Mesendoderm (in vitro differentiated cells): ENCODE measurements around the gene IFRD1.

ENCODE experiments used
- DNase-seq: peaks from one replicate; pipeline ENCODE4 v3.0.0; 2013
- H2AK5ac ChIP-seq: 2 replicates; pipeline ENCODE4 v1.6.1; 2013; ENCODE audit warnings: low read length, inconsistent platforms
- H2BK120ac ChIP-seq: 2 replicates; pipeline ENCODE4 v1.6.1; 2013; ENCODE audit warnings: low read depth, mild to moderate bottlenecking, low read length, moderate library complexity, mixed read lengths
- H2BK15ac ChIP-seq: replicated peaks from 2 replicates; pipeline ENCODE4 v1.6.1; 2013; ENCODE audit warnings: low read depth, mild to moderate bottlenecking, moderate library complexity
- H2BK5ac ChIP-seq: 2 replicates; pipeline ENCODE4 v1.6.1; 2013; ENCODE audit warnings: low read length, inconsistent platforms
- H3K18ac ChIP-seq: 2 replicates; pipeline ENCODE4 v1.6.1; 2013; ENCODE audit warnings: mild to moderate bottlenecking, low read length, mixed read lengths
- H3K23ac ChIP-seq: one replicate; pipeline ENCODE4 v1.6.1; 2013; ENCODE audit warnings: low read length
- H3K27ac ChIP-seq: 2 replicates; pipeline ENCODE4 v1.5.1; 2013; ENCODE audit warnings: low read depth, mild to moderate bottlenecking, inconsistent platforms, low read length, moderate library complexity
- H3K27me3 ChIP-seq: 2 replicates; pipeline ENCODE4 v1.6.1; 2013; ENCODE audit warnings: low read length, control low read depth, mild to moderate bottlenecking, inconsistent platforms; ENCODE audit not compliant: insufficient read depth, poor library complexity
- H3K36me3 ChIP-seq: 2 replicates; pipeline ENCODE4 v1.6.1; 2013; ENCODE audit warnings: low read length, inconsistent platforms; ENCODE audit not compliant: control insufficient read depth, insufficient read depth
- H3K4ac ChIP-seq: one replicate; pipeline ENCODE4 v1.6.1; 2013; ENCODE audit warnings: low read depth, mild to moderate bottlenecking, low read length, moderate library complexity
- H3K4me1 ChIP-seq: 2 replicates; pipeline ENCODE4 v1.6.1; 2013; ENCODE audit warnings: low read depth, low read length, inconsistent platforms; ENCODE audit not compliant: control insufficient read depth
- H3K4me2 ChIP-seq: 2 replicates; pipeline ENCODE4 v1.6.1; 2013; ENCODE audit warnings: low read length
- H3K4me3 ChIP-seq: 2 replicates; pipeline ENCODE4 v1.5.1; 2013; ENCODE audit warnings: mild to moderate bottlenecking, low read length
- H3K56ac ChIP-seq: one replicate; pipeline ENCODE4 v1.6.1; 2013; ENCODE audit warnings: low read length
- H3K79me1 ChIP-seq: 2 replicates; pipeline ENCODE4 v1.6.1; 2013; ENCODE audit warnings: low read length, inconsistent platforms
- H3K79me2 ChIP-seq: 2 replicates; pipeline ENCODE4 v1.6.1; 2013; ENCODE audit warnings: mild to moderate bottlenecking, low read length; ENCODE audit not compliant: control insufficient read depth, insufficient read depth
- H3K9ac ChIP-seq: 2 replicates; pipeline ENCODE4 v1.6.1; 2013; ENCODE audit warnings: low read length, inconsistent platforms
- H4K5ac ChIP-seq: one replicate; pipeline ENCODE4 v1.6.1; 2013; ENCODE audit warnings: low read length
- H4K8ac ChIP-seq: one replicate; pipeline ENCODE4 v1.6.1; 2013; ENCODE audit warnings: low read depth, mild to moderate bottlenecking, control low read depth, low read length, moderate library complexity
- WGBS: extraction: QIAGEN DNeasy Blood & Tissue Kit; methylation state at CpG from one replicate; pipeline ENCODE4 v1.1.7; 2013; ENCODE audit warnings: low lambda C conversion rate, missing lambda C conversion rate; ENCODE audit not compliant: insufficient coverage; ENCODE audit errors: extremely low coverage; 5-methylcytosine and 5-hydroxymethylcytosine counted together

Gene IFRD1

GRCh38 chr7:112481833-112482670 is 31.8 kb downstream of the IFRD1 start:
- no peaks in the 10 kb centered on the region for H3K4me1 ChIP-seq
- no peak overlapping the region for H3K4me3 ChIP-seq
- no peak overlapping the region for H2AK5ac ChIP-seq
- no peaks in the 10 kb centered on the region for H3K79me2 ChIP-seq
- H4K8ac ChIP-seq: no peak overlapping the region
- no peak overlapping the region for H3K23ac ChIP-seq
- H2BK15ac ChIP-seq: no peak overlapping the region
- H2BK120ac ChIP-seq: no peak overlapping the region
- H3K36me3 ChIP-seq: no peaks in the 10 kb centered on the region
- no peak overlapping the region for H3K56ac ChIP-seq
- WGBS: no CpG with 5 or more reads among the region's 3 CpGs
- H3K18ac ChIP-seq: no peak overlapping the region
- H3K27me3 ChIP-seq: no peaks in the 10 kb centered on the region
- H4K5ac ChIP-seq: no peak overlapping the region
- H3K79me1 ChIP-seq: no peaks in the 10 kb centered on the region
- no peak overlapping the region for H3K27ac ChIP-seq
- H3K9ac ChIP-seq: no peak overlapping the region
- H2BK5ac ChIP-seq: no peak overlapping the region
- no peak overlapping the region for H3K4me2 ChIP-seq
- DNase-seq: peak; percentile 94
- no peak overlapping the region for H3K4ac ChIP-seq

DNA sequence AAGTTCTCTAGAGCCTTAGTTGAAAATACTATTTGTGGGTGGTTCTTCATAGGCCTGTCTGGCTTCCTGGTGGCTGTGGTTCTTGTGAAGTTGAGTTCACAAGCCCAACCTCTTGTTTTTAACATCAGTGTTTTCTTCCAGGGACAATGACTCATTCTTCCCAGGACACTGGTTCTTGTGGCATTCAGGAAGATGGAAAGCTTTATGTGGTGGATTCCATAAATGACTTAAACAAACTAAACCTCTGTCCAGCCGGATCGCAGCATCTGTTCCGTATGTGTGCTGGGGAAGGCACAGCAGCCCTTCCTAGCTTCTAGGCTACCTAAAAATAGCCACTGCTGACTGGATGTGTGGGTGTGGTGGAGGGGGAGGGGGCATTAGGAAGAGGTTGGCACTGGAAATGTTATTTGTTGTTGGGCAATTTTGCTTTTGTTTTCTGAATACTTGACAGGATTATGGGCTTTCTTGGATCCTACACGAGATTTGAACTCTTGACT is 34.5 kb downstream of the IFRD1 start:
- H3K4ac ChIP-seq: no peak overlapping the region
- H3K56ac ChIP-seq: no peak overlapping the region
- H2BK120ac ChIP-seq: no peak overlapping the region
- H2BK15ac ChIP-seq: no peak overlapping the region
- WGBS: no CpG with 5 or more reads among the region's 4 CpGs
- no peak overlapping the region for H3K9ac ChIP-seq
- H3K18ac ChIP-seq: no peak overlapping the region
- H3K4me1 ChIP-seq: no peaks in the 10 kb centered on the region
- no peak overlapping the region for H4K5ac ChIP-seq
- H2AK5ac ChIP-seq: no peak overlapping the region
- no peak overlapping the region for H3K27ac ChIP-seq
- no peak overlapping the region for H3K23ac ChIP-seq
- H4K8ac ChIP-seq: no peak overlapping the region
- H3K27me3 ChIP-seq: no peaks in the 10 kb centered on the region
- H3K4me2 ChIP-seq: no peak overlapping the region
- no peaks in the 10 kb centered on the region for H3K36me3 ChIP-seq
- H3K79me1 ChIP-seq: no peaks in the 10 kb centered on the region
- no peak overlapping the region for H2BK5ac ChIP-seq
- DNase-seq: peak; percentile 71
- no peak overlapping the region for H3K4me3 ChIP-seq
- no peaks in the 10 kb centered on the region for H3K79me2 ChIP-seq

- no peak overlapping the region for H2BK5ac ChIP-seq
Measured at GRCh38 chr7:112485766-112486165, 35.5 kb downstream of the IFRD1 start.

DNA sequence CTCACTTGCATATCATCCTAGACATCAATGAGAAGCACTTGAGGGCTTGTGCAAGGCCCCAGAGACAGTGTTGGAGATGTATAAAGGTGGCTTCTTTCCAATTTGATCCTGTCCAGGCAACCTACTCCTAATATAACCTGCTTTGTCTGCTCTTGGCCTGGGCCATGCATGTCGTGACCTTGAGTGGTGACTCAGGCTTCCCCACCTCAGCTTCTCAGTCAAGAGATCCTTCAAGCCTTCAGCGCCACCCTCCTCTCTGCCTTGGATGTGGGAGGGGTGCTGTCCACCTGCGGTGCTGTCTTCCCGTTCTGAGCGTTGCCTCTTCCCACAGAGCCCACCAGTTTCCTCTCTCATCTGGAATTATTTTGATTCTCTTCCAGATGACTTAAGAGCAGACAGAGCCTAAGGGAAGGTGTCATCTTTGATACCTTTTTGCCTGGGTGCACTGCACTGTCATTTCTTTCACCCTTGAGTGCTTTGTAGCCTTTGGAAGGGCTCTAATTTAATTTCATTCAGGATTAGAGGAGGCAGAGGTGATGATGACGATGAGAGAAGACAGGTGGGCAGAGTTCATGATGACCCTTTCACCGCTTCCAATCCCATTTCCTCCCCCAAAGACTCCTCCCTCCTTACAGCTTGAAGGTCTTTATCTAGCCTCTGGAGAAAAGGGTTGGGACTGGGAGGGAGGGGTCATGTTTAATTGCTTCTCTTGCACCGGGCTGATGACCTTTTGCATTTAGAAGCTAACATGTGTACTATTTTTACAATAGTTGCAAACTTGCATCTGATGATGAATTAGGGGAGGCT is 37.4 kb downstream of the IFRD1 start:
- Histone ChIP-seq H2BK15ac (no peak overlapping the region), H3K4ac (no peak overlapping the region), H3K79me1 (no peaks in the 10 kb centered on the region), H3K4me3 (no peak overlapping the region), H2BK5ac (no peak overlapping the region), H3K79me2 (no peaks in the 10 kb centered on the region), H2BK120ac (no peak overlapping the region), H3K18ac (no peak overlapping the region), H4K8ac (no peak overlapping the region), H4K5ac (no peak overlapping the region), H3K9ac (no peak overlapping the region), H3K27ac (no peak overlapping the region), H3K23ac (no peak overlapping the region), H3K36me3 (no peaks in the 10 kb centered on the region), H3K4me2 (no peak overlapping the region), H3K27me3 (no peaks in the 10 kb centered on the region), H2AK5ac (no peak overlapping the region), H3K4me1 (no peaks in the 10 kb centered on the region), H3K56ac (no peak overlapping the region)
- no peak for DNase-seq
- no CpG with 5 or more reads among the region's 8 CpGs for WGBS

More at GRCh38 chr7:112485766-112486165, 35.5 kb downstream of the IFRD1 start:
- no peak overlapping the region for H3K4ac ChIP-seq
- no peak overlapping the region for H2BK120ac ChIP-seq
- H4K8ac ChIP-seq: no peak overlapping the region
- no peak overlapping the region for H3K56ac ChIP-seq
- WGBS: no CpG with 5 or more reads among the region's 5 CpGs
- H3K36me3 ChIP-seq: no peaks in the 10 kb centered on the region
- H3K79me2 ChIP-seq: no peaks in the 10 kb centered on the region
- no peak overlapping the region for H3K4me2 ChIP-seq
- H3K4me1 ChIP-seq: no peaks in the 10 kb centered on the region
- no peak overlapping the region for H2BK15ac ChIP-seq
- H3K79me1 ChIP-seq: no peaks in the 10 kb centered on the region
- no peak overlapping the region for H3K9ac ChIP-seq
- H3K18ac ChIP-seq: no peak overlapping the region
- H4K5ac ChIP-seq: no peak overlapping the region
- no peak overlapping the region for H2AK5ac ChIP-seq
- DNase-seq: no peak
- H3K27me3 ChIP-seq: no peaks in the 10 kb centered on the region
- H3K27ac ChIP-seq: no peak overlapping the region
- no peak overlapping the region for H3K23ac ChIP-seq
- H3K4me3 ChIP-seq: no peak overlapping the region

- no peaks in the 10 kb centered on the region for H3K27me3 ChIP-seq
- no CpG with 5 or more reads among the region's 4 CpGs for WGBS
- H3K56ac ChIP-seq: no peak overlapping the region
- no peak overlapping the region for H3K4me2 ChIP-seq
- H2BK5ac ChIP-seq: no peak overlapping the region
- no peak overlapping the region for H3K23ac ChIP-seq
- H3K9ac ChIP-seq: no peak overlapping the region
- no peak overlapping the region for H3K18ac ChIP-seq
- H2BK120ac ChIP-seq: no peak overlapping the region
- no peak overlapping the region for H2BK15ac ChIP-seq
- no peak overlapping the region for H4K5ac ChIP-seq
- H3K27ac ChIP-seq: no peak overlapping the region
- no peaks in the 10 kb centered on the region for H3K79me2 ChIP-seq
- no peak overlapping the region for H4K8ac ChIP-seq
- no peak overlapping the region for H2AK5ac ChIP-seq
- no peaks in the 10 kb centered on the region for H3K36me3 ChIP-seq
- DNase-seq: no peak
- H3K4me3 ChIP-seq: no peak overlapping the region
- H3K4me1 ChIP-seq: no peaks in the 10 kb centered on the region
- no peaks in the 10 kb centered on the region for H3K79me1 ChIP-seq
- H3K4ac ChIP-seq: no peak overlapping the region
Measured at GRCh38 chr7:112488264-112488552, 37.9 kb downstream of the IFRD1 start.
